Stimulated activated CD8-positive, alpha-beta memory T cell treated with anti-CD3 and anti-CD28 coated beads, Interleukin-2, amount 100 ng/mL, for 48 hours (primary cell): ENCODE measurements around the gene MAST3.
"Not testable (repeated sequence)": the region's sequence is repeated elsewhere in the genome, so short reads cannot be mapped to it uniquely, and the experiment has no call there.

Source experiments
- DNase-seq, 2 donors: peaks; one replicate each; pipeline ENCODE4 v3.0.0-alpha.2; 2020; ENCODE audit warnings: low read depth in 2 of 2

MAST3 gene

DNA sequence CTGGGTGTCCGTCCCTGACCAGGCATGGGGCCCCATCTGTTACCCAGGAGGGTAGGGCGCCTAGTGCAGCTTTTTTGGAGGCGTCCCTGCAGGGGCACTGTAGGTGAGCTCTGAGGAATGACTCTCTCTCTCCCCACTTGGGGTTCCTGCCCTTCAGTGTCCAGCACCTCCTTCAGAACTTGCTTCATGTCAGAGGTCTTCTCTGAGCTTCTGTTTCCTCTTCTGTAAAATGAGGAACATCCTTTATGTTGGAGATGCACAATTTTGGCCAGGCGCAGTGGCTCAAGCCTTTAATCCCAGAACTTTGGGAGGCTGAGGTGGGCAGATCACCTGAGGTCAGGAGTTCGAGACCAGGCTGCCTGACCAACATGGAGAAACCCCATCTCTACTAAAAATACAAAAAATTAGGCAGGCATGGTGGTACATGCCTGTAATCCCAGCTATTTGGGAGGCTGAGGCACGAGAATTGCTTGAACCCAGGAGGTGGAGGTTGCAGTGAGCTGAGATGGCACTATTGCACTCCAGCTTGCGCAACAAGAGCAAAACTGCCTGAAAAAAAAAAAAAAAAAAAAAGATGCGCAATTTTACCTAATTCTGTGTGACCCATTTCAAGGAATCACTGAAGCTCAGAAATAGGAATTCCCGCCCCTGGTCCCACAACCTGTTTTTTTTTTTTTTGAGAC, 40.2 kb downstream of the MAST3 start:
- DNase-seq: no peak

DNA sequence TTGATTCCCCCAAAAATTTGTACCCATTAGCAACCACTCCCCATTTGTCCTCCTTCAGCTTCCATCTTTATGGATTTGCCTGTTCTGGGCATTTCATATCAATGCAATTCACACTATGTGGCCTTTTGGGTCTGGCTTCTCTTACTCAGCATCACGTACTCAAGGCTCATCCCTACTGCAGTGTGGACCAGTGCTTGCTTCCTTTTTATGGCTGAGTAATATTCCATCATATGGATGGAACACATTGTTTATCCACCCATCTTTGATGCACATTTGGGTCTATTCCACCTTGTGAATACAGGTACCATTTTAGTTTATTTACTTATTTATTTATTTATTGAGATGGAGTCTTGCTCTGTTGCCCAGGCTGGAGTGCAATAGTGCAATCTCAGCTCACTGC, 42.9 kb downstream of the MAST3 start:
- DNase-seq: no peak

DNA sequence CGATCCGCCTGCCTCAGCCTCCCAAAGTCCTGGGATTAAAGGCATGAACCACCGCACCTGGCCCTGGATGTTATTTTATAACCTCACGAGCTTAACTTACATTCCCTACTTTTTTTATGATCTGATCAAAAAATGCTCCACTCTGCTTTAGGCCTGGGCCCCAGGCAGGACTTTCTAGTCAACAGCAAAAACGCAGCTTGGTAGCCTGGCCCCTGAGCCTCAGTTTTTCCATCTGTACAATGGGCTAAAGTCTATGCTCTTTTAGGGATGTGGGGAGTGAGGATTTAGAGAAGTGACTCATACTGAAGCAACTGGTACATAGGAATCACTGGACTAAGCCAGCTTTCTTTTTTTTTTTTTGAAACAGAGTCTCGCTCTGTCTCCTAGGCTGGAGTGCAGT, 43.5 kb downstream of the MAST3 start:
- no peak for DNase-seq

DNA sequence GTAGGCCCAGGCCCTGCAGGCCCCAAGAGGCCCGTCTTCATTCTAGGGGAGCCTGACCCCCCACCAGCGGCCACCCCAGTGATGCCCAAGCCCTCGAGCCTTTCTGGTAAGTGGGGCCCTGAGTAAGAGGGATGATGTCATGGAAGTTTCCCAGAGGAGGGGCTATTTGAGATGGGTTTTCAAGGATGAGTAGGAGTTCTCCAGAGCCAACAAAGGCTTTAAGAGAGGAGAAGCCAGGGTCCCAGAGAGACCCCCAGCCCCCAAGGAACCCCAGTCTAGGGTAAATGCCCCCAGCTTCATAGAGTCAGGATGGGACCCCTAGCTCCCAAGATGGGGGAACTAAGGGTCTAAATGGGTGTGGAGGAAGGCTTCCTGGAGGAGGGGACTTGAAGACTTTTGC, 46.3 kb downstream of the MAST3 start:
- DNase-seq: no peak

DNA sequence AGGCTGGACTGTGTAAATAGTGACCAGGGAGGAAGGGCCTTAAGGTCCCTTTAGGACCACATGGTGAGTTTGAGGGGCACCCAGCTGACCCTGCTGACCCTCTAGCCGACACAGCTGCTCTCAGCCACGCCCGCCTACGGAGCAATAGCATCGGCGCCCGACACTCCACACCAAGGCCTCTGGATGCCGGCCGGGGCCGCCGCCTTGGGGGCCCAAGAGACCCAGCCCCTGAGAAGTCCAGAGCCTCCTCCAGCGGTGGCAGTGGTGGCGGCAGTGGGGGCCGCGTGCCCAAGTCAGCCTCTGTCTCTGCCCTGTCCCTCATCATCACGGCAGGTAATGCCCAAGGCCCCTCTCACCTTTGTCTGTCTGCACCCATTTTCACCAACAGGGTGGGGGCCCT, 46.8 kb downstream of the MAST3 start:
- no peak for DNase-seq

DNA sequence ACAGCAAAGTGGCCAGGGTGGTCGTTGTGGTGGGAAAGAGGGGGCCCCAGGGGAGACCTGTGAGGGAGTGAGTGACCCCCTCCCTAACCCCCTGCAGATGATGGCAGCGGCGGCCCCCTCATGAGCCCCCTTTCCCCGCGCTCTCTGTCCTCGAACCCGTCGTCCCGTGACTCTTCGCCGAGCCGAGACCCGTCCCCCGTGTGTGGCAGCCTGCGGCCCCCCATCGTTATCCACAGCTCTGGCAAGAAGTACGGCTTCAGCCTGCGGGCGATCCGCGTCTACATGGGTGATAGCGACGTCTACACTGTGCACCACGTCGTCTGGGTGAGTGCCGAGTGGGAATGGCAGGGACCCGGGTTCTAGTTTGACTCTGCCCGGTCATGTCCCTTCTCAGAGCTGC, 47.3 kb downstream of the MAST3 start:
- no peak for DNase-seq

DNA sequence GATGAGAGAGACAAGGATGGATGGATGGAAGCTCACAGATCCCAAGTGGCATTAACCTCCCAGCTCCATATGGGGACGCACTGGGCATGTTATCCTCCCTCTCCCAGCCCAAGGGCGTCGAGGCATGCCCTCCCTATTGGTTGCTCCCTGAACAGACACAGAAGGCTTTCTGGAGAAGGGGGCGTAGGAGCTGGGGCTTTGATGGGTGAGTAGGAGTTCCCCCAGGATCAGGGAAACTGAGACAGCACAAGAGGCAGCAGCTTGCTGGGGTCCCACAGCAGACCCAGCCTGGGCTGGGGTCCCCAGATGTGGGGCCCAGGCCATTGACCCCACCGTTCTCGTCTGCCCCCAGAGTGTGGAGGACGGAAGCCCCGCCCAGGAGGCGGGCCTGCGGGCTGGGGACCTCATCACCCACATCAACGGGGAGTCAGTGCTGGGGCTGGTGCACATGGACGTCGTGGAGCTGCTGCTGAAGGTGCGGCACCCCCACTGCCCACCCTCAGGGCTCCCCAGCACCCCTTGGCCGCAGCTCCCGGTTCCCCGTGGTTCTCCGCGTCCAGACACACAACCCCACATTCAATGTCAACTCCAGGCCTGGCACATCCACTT, 47.9 kb downstream of the MAST3 start:
- DNase-seq: no peak

DNA sequence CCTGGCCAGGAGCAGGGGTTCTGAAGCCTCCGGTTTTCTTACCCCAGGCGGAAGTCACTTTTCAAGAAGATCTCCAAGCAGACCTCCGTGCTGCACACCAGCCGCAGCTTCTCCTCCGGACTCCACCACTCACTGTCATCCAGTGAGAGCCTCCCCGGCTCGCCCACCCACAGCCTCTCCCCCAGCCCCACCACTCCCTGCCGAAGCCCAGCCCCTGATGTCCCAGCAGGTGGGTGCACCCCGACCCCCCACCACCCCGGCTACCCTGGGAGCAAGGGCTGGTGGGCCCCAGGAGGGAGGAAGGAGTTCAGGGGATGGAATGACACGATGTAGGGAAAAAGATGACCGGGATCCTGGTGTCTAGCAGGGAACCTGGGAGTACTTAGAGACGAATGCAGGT, 49.8 kb downstream of the MAST3 start:
- no peak for DNase-seq

DNA sequence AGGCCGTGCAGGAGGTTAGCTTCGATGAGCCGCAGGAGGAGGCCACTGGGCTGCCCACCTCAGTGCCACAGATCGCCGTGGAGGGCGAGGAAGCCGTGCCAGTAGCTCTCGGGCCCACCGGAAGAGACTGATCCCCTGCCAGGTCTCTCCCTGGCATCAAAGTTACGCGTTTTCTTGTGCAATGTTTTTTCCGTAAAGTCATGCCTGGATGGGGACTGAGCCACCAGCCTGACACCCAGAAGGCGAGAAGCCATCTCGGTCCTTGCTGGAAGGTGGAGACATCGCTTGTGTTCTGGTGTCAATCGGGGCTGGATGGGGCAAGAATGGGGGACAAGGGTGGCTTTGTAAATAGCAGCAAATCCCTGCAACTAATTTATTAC, 52.0 kb downstream of the MAST3 start:
- no peak for DNase-seq

DNA sequence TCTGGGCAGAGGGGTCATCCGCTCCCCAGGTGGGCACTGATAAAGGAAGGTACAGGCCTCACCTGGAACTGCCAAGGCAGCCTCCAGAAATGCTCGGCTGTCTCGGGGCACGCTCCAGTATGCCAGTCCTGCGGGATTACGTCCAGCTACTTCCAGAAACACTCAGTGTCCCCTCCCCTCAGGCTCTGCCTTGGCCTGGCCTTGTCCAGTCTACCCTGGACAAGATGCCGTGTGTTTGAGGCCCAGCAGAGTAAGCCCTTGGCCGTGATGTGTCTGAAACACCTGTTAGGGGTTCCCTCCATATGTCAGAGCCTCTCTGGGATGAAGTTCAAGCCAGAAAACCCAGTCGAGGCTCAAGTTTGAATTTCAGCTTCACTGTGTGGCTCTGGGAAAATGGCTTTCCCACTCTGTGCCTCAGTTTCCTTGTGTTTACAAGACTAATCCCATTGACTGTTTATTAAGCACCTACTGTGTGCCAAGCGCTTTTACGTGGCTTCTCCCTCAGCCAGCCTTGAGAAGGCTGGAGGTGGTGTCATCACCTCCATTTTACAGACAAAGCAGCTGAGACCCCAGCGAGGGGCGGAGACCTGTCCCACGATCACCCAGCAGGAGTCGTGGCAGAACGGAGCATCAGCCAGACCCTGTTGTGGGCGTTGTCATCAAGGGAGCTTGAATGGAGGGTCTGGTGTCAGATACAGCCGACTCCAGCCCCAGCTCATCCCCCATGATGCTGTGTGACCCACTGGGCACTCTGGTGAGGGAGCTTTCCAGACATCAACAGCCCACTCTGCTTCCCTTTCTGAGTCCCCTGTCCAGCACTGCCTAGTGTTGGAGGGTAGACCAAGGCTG, 53.4 kb downstream of the MAST3 start:
- DNase-seq: no peak

DNA sequence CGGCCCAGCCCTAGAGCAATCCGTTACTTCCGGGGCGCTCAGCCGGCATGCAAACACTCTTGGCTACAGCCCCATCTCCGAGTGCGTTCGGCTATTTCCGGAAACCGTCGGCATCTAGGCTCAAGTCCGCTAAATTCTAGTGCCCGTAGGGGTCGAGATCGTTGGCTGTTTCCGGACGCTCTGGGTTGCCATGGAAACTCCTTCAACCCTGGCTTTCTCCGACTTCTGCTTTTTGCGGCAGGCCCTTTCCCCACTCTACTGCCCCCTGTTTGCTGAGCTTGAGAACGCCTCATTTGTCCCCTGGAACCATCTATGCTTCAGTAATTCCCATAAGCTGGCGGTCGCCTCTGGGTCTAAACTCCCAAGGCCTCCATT, 54.9 kb downstream of the MAST3 start:
- peak; percentile 94 to 98 for DNase-seq

DNA sequence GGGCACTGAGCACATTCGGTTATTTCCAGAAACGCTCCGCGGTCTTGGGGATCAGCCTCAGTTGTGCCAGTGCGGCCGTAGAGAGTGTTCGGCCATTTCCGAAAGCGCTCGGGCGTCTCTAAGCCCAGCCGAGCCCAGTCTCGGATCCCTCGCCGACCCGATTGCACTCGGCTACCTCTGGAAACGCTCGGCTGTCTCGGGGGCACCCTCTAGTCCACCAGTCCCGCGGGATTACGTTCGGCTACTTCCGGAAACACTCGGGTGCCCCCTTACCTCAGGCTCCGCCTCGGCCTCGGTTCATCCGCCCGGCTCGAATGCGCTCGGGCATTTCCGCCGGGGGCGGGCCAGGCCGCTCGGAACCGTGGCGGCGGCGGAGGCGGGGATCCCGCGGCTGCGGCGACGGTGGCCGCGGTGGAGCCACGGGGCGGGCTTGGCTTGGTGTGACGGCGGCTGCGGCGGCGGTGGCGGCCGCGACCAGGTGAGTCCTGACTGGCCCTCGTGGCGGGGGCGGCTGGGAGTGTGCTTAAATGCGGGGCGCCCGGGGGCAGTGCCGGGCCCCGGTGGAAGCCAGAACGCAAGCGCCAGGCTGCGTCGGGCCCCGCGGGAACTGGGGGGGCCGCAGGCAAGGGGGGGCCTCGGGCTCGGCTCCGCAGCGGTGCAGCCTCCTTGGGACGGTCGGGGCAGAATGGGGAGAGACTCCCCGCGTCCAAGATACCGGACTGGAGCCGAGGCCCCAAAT, 55.4 kb downstream of the MAST3 start, which contains the start of gene PIK3R2:
Gene PIK3R2, plus strand, starts transcription at position 347 of the 739 bp plus-strand sequence. CDS start 2,717 bp downstream, outside the sequence.
- peak; percentile 97 to 100 for DNase-seq

DNA sequence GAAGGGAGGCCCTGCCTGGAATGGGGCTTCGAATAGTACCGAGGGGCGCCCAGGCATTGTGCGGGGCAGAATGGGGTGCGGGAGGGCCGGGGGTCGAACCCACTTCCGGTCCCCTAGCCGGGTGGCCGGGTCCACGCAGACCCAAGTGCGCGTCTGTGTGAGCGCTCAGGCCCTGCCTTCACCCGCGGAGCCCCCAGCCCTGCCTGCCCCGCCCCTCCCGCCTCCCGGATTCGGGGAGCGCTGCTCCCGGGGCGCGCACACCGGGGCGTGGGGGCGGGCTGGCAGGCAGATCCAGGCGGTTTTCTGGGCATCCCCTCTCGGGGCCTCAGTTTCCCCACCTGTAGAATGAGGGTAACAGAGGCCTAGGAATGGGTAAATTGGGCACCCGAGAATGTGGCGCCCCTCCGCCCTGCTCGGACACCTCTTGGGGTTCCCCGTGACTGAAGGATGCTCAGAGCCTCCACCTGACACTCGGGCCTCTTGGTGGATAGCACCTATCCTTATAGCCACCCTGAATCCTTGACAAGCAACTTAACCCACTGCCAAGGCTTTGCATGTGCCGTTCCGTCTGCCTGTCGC, 56.1 kb downstream of the MAST3 start:
- DNase-seq: no peak

DNA sequence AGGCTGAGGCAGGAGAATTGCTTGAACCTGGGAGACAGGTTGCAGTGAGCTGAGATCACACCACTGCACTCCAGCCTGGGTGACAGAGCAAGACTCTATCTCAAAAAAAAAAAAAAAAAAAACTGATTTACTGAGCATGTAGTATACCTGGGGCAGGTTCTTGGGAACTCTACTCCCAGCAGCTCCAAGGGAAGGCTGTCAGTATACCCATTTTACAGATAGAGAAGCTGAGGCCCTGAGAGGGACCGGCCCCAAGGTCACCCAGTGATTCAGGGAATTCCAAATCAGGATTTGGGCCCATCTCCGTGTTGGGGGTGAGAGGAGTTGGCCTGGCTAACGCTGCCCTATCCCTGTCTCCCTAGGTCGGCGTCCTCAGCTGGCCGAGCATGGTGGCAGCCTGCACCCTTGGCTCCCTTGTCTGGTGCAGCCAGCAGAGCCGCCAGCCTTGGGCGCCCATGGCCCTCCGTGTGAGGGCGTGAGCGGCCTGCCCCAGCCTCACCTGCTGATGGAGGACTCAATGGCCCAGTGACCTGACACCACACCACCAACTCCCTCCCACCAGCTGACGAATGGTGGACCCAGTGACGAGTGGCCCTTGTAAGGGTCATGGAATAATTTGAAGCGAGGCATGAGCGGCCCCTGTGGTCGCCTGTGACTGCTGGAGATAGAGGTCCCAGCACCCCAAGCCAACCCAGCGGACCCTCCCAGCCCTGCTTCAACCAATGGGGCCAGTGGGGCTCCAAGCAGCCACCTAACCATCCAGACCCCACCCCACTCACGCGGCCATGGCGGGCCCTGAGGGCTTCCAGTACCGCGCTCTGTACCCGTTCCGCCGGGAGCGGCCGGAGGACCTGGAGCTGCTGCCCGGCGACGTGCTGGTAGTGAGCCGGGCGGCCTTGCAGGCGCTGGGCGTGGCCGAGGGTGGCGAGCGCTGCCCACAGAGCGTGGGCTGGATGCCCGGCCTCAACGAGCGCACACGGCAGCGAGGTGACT, 57.8 kb downstream of the MAST3 start:
- DNase-seq: no peak

DNA sequence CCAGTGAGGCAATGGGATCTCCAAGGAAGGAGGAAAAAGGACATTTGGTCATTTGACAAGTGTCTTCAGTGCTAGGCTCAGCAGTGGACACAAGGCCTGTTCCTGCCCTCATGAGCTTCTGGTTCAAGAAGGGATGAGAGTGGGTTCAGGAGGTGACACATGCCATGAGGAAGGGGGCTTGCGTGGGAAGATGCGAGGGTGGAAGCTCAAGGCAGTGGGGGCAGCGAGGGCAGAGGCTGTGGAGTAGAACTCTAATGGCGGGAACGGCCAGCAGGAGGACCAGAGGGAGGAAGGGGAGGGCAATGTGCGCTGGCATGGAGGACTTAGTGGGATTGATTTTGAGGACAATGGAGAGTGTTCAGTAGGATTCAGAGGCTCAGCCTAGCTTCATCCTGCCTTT, 58.7 kb downstream of the MAST3 start:
- no peak for DNase-seq

DNA sequence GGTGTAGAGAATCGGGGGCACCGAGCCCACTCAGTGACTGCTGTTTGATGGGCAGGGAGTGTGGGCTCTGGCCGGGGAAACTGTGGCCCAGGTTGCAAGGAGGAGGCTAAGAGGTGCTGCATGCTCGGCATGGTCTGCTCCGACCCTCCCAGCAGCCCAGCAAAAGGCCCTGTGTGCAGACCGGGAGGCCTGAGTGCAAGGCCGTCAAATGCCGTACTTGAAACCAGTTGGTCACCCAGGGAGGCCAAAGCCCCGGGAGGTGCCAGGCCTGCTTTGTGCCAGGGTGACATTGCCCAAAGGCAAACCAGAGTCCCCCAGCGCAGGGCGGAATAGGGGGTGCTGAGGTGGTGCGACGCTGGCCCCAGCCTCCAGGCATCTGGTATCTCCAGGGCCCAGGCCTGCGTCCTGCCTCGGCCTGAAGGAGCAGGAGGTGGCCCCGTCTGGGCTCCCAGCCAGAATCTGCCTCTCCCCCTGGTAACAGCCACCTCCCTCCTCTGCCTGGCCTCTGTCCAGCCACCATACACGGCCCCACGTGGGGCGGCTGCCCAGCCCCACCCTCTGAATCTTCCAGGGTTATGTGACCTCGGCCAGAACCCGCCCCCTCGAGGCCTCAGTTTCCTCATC, 59.4 kb downstream of the MAST3 start:
- no peak for DNase-seq

DNA sequence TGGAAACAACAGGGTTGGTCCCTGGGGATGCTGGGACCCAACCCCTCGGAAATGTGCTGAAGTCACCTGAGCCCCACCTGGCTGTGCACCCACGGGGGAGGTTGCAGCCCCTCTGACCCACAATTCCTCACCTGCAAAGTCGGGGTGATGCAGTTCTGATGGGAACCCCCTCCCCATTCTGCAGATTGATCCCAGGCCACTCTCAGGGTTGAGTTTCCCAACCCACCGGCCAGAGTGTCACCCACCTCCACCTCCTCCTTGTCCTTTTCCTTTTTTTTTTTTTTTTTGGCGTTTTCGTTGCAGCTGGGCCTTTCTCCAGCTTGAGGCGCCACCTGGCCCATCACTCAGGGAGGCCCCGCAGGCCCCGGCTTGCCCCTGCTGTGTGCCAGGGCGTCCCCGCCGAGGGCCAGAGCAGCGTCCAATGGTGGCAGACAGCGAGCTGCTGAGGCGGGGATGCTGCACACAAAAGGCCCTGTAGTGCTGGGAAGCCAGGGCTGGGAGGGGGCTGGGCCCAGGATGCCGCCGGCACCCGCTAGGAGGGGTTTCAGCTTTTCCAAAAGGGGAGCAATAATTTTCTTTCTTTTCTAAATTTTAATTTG, 60.0 kb downstream of the MAST3 start:
- DNase-seq: no peak

DNA sequence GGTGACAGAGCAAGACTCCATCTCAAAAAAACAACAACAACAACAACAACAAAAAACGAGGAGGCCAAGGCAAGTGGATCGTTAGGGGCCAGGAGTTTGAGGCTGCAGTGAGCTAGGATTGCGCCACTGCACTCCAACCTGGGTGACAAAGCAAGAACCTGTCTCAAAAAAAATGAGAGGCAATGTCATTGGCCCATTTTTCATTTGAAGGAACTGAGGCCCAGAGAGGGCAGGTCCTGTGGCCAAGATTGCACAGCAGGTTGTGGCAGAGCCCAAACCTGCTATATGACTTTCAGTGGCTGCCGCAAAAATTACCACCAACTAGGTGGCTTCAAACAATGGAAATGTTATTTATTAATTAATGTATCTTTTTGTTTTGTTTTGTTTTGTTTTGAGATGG, 60.9 kb downstream of the MAST3 start:
- DNase-seq: no peak

DNA sequence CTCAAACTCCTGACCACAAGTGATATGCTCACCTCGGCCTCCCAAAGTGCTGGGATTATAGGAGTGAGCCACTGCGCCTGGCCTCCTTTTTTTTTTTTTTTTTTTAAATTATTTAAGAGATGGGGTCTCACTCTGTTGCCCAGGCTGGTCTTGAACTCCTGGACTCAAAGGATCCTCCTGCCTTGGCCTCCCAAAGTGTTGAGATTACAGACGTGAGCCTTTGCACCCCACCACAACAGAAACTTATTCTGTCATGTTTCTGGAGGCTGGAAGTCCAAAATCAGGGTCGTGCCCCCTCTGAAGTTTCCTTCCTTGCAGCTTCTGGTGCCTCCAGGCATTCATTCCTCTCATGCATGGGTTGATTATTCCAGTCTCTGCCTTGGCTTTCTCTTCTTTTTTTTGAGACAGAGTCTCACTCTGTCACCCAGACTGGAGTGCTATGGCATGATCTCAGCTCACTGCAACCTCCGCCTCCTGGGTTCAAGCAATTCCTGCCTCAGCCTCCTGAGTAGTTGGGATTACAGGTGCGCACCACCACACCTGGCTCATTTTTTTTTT, 61.6 kb downstream of the MAST3 start:
- DNase-seq: not testable (repeated sequence)
